ENCODE data around the gene HOXA10.

The HOXA10 gene

DNA sequence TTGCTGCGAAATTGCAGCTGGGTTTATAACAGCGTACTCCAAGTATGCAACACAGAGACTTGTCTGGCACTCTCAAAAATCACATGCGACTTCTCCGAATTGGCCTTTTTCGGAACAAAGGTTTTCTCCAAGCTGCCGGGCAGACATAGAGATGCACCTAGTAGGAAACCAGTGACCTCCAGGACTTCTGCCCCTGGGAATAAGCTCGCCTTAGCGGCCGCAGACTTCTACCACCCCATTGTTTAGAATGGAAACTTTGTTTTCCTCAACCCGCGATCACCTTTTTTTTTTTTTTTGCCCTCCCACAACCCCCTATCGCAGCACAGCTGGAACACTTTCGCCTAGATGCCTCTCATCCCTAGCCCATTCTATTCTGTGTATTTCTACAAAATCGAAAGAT lies 4.9 kb upstream of the HOXA10 start:
- no peak for DNase-seq

DNA sequence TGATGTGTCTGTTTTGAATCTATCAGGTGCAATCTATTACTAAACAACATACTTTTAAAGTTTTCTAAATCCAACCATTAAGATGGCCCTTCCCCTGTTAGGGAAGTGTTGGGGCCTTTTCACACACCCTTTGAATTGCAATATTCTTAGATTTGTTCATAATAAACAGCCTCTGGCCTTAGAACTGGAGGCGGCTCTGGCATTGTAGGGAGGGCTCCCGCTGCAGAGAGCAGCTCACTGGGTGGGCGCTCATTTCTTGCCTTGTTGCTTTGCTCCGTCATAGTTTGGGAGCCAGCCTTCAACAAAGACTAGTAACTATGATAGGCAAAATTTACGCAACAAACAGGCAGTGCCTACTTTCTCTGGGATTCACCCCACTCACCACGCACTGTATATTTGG lies 4.2 kb upstream of the HOXA10 start:
- no peak for DNase-seq

DNA sequence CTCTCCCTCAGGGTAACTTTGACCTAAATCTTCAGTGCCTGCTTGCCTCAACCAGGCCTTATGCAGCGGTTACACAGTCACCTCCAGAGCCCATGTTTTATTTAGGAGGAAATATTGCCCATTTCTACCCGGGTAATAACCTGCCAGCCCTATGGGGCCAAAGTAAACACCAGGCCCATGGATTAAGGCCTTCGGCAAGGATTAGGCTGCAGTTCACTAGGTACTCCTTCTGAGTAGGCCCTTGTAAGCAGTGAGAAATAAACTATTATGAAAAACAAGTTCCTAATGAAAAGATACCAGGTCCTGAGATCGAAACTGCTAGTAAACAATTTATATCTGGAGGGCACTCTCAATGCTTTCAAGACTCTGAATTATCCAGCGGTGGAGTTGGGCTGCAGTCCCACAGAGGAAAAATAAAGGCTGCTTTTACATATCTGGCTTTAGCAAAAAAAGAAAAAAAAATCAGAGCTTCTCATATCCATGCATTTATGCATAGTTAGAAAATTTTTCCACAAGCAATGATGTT lies 3.7 kb upstream of the HOXA10 start:
- no peak for DNase-seq

DNA sequence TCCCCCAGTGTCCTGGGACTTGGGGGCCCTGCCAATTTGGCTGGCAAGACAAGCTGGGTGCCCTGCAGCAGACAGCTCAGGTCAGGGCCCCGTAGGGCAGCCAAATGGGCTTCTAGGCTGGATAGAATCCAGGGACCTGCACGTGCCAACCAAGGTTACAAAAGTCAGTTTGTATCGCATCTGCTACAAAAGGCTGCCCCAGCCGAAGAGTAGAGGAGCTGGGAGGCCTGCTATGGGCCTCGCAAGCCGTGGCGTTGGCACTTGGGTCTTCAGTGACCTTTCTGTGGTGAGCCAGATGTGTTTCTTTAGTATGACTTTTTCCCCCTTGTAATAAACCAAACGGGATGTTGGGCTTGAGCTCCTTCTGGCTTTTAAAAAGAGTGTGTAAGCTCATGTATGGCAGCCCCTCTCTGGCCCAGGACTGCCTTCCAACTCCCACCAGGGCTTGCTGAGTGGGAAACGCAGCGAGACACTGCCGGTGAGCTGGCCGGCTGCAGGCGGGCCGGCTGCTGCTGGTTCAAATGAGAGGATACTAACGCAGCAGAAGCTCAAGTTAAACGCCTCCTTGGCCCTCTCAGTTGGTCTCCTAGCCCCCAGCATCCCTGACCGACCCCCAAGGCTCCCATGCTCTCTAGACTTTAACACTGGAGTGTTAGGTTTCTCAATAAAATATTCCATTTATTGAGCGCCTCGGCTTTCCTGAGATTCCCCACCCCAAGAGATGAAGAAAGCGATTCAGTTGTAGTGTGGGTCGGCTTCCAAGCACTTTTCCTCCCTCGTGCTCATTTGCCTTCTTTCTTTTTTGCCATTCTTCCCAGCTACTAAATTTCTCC lies 3.1 kb upstream of the HOXA10 start:
- DNase-seq, result no peak

DNA sequence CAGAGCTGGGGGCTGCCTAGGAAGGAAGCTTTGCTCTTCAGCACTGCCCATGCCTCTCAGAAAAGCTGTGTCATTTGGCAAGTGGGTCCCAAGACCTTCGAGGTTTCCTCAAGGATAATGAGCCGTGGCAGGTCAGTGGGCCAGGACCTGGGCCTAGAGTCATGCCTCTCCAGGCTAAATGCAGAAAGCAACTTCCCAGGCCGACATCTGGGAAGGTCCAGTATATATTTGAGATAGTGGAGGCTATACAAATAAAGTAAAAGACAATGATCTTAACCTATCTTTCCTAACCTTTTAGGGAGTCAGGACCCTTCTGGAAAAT lies 2.4 kb upstream of the HOXA10 start:
- no peak for DNase-seq

DNA sequence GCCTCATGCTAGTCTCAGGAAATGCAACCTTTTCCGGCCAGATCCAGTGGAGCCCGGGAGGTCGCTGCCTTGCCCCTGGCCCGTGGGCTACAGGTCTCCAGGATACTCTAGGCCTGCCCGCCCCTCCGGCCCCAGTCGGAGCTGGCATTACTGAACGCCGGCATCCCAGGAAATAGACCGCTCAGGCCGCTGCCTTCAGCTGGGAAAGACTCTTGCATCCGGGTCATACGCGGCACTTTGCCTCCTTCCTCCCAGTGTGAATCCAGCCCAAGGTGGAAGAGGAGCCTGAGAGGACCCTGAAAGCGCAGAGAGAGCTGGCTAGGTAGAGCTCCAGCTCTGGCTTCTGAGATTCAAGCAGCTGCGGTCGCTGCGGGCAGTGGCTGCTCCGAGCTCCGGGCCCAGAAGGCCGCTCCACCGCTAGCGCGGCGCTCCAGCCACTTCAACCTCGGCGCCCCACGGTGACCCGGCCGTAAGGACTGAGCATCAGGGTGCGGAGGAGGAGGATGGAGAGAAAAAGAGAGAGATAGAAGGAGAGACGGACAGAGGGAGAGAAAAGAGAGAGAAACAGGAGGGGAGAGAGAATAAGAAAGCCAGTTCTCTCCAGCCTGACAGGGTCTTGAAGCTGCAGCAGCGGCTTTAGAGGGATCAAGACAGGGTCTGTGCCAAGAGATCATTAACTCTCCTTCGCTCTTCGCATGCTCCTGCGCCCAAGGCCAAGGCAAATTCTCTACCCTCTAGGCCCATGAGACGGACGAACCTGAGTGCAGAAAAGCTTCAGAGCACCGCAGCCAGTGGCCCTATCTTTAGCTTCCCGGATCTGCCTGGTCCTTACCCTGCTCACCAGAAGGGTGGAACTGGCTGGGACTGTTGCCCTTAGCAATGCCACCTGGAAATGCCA lies 1.8 kb upstream of the HOXA10 start:
- DNase-seq, result no peak

DNA sequence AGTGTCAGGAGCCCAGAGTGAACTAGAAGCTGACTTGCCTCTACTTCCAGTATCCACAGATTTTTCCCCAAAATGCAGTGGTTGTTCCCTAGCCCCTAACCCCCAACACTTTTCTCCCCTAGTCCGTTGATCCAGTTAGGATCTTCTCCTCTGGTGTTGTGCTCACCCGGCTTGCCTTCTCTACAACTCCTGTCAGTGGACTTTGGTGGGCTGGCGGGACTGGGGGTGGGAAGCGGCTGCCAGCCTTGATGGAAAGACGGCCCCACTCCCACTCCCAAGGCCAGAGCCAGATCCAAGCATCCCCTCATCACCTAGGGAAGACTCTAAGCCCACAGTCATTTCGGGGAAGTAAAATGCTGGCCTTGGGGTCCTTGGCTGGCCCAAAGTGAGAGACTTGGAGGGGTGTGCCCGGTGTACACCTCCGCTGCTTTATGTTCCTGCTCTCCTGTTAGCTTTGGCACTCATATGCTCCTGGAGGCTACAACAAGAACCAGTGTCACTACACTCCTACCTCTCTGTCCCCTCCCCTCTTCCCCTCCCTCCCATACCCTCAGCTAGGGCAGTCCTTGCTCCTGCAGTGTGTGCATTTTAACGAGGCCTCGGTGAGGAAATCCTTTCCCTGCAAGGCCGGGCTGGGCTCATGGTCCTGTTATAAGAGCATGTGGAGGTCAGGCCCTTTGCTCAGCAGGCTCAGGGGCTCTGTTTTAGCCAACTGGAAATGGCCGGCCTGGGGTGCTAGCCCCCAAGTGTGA lies 930 bp upstream of the HOXA10 start:
- DNase-seq, result no peak

DNA sequence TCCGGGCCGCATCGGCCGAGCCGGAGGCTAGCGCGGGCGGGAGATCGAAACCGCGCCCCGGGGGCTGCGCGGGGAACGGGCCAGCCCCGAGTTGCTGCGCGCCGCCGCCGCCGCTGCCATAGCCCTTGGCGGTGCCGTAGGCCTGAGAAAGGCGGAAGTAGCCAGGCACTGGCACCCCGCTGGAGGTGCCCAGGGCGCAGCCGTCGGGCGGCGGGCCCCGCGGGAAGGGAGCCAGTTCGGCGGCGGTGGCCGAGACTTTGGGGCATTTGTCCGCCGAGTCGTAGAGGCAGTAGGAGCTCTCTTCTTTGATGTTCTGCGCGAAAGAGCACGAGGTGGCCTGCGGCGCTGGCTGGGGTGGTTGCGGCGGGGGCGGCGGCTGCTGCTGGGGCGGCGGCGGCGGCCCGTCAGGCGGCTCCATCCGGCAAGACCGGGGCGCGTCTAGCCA lies 587 bp downstream of the HOXA10 start:
- DNase-seq, result no peak

DNA sequence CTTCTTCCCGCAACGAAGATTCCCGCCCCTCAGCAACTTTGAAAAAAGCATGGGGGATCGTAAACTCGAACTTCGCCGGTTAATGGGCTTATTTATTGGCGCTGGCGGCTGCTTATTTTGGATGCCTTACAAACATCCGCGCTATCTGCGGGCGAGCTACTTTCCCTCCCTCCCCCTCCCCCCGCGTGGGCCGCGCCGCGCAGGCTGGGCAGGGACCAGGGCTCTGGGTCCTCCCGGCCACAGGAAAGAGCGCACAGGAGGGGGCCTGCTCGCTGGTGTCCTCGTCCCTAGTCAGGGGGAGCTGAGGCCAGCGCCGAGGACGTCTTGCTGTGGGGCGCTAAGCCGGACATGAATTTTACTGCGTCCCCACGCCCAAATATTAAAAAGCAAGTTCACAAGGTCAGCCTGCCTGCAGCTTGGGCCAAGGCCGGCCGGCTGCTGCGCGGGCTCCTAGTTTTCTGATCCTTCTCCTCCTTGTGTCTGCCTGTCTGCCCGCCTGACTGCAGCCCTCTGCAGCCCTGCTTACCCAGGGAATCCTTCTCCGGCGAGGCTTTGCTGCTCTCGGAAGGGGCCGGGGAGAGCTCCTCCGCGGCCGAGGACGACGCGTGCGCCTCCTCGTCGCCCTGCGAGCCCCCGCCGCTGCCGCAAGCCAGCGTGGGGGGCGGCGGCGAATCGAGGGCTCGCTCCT lies 1.2 kb downstream of the HOXA10 start:
- no peak for DNase-seq

DNA sequence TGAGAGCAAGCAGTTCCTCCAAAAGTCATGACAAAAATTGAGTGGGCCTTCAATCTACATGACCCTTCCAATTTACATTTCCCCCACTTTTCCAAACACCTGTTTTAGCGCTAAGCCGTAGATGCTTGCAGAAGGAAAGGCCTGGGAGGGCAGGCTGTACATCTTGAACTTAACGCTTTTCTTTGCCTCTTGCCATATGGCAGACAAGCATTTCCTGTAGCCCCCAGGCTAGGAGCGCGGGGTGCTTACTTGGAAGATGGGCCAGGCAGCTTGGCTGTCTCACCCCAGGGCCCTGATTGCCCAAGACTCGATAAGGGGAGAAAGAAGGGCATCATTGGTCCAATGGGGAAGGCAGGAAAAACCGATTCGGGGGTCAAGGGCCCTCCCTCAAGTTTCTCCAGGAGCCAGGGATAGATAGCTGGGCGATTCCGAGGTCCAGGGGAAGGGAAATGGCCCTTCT lies 1.8 kb downstream of the HOXA10 start:
- no peak for DNase-seq

DNA sequence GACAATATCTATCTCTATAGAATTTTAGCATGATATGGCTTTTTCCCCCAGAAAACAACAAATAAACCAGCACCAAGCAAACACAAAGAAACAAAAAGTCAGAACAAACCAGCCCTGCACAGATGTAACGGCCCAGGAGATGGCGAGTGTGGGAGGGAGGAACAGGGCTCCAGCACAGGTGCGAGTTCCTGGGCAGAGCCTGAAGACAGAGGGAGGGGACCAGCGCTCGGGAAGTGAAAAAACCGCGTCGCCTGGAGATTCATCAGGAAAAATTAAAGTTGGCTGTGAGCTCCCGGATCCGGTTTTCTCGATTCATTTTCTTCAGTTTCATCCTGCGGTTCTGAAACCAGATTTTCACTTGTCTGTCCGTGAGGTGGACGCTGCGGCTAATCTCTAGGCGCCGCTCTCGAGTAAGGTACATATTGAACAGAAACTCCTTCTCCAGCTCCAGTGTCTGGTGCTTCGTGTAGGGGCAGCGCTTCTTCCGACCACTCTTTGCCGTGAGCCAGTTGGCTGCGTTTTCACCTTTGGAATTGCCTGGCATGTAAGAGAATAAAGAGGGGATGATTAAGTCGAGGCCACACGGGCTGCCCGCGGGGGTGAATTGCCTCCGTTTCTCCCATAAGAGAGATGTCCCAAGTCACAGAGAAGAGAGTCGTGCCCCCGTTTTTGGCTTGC lies 2.3 kb downstream of the HOXA10 start:
- DNase-seq, result no peak

DNA sequence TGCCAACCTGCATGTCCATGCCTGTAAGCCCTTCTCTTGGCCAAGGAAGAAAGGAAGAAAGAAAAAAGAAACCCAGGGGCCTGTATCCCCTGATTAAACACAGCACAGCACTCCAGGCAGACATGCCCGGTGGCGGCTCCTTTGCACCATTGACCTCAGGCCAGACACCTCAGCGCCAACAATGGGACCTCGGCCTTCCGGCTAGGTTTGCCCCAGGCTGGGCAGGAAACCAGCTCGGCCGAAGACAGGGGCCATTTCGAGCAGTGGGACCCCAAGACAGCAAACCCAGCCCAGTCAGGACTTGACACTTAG lies 2.8 kb downstream of the HOXA10 start:
- no peak for DNase-seq

DNA sequence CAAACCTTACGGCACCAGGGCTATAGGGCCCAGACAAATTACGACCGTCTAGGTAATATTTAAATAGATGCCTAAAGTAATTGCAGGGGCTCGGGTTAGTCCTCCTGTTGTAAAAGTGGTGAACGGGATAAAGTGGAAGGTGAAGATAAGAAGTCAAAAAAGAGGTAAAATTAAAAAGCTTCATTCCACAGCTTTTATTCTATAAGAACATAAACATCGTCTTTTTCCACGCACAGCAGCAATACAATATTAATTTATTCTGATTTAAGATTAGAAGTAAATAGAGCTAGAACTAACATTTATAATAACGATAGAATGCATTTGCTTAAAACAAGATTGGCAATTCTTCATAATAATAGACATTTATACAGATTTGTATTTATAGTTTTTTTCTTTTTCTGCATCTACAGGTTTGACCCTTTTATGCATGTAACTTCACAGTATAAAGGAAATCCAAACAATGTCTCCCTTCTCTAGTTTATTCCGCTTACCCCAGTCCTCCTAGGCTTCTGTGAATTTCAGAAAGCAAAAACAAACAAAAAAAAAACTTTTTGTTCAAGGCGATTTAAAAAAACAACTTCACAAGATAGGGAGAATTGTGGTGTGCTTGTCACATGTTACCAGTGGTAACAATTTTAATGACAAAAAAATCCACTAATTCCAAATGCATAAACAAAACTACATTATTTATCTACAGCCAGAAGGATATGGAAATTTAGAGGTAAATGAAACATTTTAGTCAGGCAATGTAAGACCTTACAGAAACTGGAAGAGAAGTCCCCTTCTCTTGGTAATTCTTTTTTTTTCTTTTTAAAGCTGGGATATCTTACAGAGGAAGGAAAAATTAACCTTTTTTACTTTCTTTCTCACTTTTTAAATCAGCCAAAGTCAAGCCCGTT lies 3.4 kb downstream of the HOXA10 start:
- DNase-seq, result no peak

DNA sequence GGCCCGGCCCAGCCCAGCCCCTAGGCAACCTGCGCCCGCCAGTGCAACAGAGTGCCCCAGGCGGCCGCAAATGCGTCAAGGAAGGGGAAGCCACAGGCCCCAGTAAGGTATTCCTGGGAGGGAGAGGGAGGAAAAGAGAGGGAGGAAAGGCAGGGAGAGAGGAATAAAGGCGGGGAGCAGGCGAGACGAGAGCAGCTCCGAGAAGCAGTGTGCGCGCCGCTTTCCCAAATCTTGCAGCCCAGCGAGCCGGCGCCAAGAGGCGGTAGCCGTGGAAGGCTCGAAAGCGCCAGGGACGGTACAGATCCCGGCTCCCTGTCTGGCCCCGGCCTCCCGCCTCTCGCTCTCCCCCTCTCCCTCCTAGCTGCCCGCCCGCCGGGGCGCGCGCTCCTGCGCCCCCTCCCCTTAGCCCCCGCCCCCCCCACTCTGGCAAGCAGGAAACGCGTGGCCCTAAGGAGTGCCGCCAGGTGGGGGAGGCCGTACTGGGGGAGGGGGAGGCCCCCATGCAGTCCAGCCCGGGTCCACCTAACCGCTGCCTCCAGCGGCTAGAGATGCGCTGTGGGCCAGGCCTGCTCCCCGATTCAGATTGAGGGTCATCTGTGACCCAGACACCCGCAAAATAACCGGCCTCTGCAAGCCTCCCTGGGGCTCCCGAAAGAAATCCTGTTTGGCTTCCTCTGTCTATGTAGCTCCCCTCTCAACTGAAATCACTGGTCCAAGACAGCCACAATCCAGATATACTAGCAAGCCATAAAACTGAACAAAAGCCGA lies 4.3 kb downstream of the HOXA10 start:
- no peak for DNase-seq

DNA sequence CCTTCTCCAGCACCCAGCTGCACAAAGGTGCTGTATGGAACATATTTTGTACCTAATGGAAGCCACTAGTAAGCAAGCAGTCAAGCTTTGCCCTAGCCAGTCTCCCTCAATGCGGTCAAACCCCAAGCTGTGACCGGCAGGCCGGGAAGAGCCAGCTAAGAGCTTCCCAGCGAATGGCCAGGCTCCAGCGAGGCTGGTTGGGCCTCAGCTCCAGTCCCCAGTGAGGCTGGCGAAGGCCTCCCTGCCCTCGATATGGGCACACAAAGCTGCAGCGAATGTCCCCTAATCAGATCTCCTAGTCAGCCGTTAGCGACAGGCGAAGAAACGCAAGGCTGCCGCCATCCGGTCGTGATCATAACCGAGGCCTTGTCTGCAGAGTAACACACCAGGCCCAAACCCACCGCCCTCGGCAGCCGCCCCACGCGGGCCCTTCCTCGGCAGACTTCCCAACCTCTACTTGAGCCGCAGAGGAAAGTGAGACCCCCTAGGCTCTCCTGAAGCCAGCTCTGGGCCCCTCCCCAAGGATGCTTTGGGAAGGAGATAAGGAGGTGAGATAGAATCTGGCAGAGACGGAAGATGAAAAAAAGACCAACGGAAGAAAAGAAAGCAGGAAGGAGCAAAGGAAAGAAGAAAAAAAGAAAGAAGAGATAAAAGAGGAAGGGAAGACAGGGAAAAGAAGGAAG lies 5.7 kb downstream of the HOXA10 start:
- no peak for DNase-seq

DNA sequence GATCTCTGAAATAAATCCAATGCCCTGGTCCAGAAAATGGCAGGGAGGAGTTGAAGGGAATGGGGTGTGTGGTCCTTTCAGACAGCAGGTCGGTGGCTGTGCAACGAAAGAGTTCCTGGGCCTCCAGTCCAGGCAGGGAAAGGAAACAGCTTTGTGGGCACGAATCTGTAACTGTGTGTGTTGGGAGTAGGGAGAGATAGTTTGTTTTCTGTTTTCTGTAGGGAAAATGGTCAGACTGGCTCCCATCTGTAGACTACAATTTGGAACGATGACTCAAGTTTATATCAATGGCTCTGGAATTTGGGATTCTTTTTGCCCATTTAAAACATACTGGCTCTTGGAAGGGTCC lies 6.2 kb downstream of the HOXA10 start:
- DNase-seq, result no peak

DNA sequence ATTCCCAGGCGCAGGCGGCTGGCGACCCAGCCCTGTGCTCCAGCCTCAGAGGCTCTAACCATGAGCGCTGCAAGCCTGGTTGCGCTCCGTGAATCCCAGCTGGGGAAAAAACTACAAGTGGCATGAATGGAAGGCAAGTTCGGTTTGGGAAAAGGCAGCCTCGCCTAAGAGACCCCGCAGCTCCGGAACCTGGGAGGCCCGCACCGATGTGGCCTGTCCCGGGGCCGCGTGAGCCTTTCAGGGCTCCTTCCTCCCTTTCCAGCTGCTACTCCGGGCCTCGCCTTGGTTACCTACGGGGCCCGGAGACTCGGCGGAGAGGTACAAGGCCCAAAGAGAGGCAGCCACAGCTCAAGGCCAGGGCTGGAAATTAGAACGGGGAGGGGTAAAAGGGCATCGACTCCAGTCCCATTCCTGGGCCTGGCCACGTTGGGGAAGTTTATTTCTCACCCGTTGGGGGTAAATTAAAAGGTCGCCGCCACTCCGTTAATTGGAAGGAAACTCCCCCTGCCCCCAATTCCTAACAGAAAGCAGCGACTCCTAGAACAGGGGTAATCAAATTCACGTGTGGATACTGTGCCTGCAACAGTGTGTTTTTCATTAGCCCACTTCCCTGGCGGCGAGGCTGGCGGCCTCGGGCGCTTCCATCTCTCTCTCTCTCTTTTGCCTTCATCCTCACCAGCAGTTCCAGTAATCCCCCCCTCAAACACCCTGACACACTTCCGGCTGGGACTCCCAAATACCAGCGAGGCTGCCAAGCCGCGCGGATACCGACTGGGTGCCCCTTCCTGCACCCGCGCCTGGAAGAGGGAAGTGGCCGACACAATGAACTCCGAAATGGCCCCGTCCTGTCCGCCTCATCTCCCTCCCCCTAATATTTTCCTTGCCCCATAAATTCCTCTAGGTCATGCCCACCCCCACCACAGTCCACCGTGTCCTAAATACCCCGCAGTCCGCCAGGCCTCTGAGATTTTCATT lies 7.3 kb downstream of the HOXA10 start:
- no peak for DNase-seq

DNA sequence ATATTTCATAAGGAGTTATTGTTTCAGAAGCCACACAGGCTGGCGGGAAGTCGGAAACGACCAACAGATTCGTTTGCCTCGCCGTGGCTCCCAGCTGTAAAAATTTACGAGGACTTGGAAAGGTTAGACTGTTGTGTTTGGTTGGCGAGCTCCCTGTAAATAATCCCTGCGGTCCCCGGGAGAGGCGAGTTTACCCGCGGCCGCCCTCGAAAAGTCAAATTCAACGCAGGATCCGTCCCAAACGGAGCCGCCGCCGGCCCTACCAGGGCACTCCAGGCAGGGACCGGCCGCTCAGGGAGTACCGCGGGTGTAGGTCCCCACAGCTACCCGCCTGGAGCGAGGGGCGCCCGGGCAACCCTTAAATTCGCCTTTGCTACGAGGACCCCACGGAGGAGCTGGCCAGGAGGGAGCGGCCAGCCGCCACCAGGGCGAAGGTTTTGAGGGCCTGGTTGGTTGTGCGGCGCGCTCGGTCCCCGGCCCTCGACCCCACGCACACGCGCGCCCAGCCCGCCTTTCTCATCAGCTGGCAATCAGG lies 8.1 kb downstream of the HOXA10 start:
- DNase-seq, result no peak

Data from activated CD4-positive, alpha-beta T cell treated with anti-CD3 and anti-CD28 coated beads, Interleukin-2, amount 50 U/mL, for 4 hours (primary cell).